Sciatic nerve (tissue), 2 donors: ENCODE measurements around the gene MCM5. TPM values are rescaled to one million over a fixed set of nuclear protein-coding genes. Genes with fewer than 3 reads are reported as not detected.
"Not testable (repeated sequence)": the region's sequence is repeated elsewhere in the genome, so short reads cannot be mapped to it uniquely, and the experiment has no call there.

Experiments
- ATAC-seq: fragments of 200-7000 bp; cut with Tn5 transposase; one replicate; pipeline ENCODE4 v1.9.1; 2020; ENCODE audit warnings: mild to moderate bottlenecking, moderate library complexity
- DNase-seq: peaks from one replicate; pipeline ENCODE4 v3.0.0-alpha.2; 2020; ENCODE audit warnings: low spot score
- intact Hi-C: fragments of 100-400 bp; cut with DNase I; formaldehyde crosslinking; loops from one replicate; pipeline ENCODE4 v1.14.2; 2022
- total RNA-seq: library from RNA; stranded (reverse); fragmentation: NEBNext Ultra II Directional; extraction: Animal tissue kit (Norgen Biotek cat#: 25700); gene quantifications from one replicate; pipeline ENCODE4 v1.2.1, GENCODE V29; 2021
- donor health status: DM: no; HTN: no; CAD: no.
- donor health status: DM: no; HTN: no; CAD: no.

MCM5 gene
- total RNA-seq, 1 donor from 2014 or later: 23.0 TPM

- intact Hi-C loops, DNase-seq, ATAC-seq: not testable (repeated sequence)
These were observed 60.0 kb downstream of the MCM5 start for GRCh38 chr22:35459976-35460375.

DNA sequence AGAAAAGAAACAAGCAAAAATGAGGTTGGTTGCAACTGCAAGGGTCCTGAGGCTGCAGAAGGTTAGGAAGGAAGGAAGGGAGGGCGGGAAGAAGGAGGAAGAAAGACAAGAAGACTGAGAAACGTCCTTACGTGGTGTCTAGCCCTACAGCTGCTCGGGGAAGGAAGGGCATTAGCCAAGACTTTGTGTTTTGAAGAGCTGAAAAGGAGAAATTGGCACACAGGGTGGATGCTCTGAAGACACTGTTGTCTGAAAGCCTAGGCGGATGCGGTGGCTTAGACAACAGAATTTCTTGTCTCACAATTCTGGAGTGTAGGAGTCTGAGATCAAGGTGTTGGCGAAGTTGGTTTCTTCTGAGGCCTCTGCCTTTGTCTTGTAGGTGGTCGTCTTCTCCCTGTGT, 60.7 kb downstream of the MCM5 start:
- ATAC-seq (no peak), DNase-seq (no peak)
- intact Hi-C loops: no loop called here

DNA sequence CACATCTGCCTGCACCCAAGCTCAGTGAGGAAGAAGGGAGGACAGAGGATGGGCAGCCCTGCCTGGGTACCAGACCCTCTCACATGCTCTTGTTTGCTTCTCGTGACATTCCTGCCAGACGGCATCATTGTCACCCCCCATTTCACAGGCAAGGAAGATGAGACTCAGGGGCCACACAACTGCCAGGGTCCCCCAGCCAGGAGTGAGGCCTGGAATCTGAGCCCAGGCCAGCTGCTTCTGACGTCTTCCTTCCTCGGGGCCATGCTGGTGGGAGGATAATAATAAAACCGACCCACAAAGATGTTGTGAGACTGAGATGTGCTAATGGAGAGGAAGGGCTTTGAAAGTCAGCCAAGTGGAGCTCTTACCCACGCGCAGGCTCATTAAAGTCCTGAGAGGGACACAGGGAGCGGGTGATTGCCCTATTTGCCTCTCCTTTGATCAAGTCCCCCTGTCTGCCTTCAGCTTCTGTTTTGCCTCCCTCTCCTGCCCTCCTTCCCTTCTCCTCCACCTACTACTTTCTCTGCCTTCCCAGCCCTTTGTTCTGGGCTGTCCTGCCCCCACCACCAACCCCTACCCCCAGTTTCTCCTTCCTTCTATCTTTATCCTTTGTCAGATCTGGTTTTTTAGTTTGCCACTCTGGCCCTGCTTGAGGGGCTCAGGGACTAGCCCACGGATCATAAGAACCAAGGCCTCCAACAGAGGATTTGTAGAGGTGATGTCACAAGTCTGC, 62.7 kb downstream of the MCM5 start:
- intact Hi-C loops: no loop called here
- no peak for ATAC-seq
- no peak for DNase-seq

GRCh38 chr22:35463231-35463933, 63.4 kb downstream of the MCM5 start:
- intact Hi-C loops: no loop called here
- DNase-seq (no peak), ATAC-seq (no peak)

GRCh38 chr22:35464399-35464798, 64.5 kb downstream of the MCM5 start:
- DNase-seq (no peak), ATAC-seq (no peak)
- intact Hi-C loops: no loop called here

DNA sequence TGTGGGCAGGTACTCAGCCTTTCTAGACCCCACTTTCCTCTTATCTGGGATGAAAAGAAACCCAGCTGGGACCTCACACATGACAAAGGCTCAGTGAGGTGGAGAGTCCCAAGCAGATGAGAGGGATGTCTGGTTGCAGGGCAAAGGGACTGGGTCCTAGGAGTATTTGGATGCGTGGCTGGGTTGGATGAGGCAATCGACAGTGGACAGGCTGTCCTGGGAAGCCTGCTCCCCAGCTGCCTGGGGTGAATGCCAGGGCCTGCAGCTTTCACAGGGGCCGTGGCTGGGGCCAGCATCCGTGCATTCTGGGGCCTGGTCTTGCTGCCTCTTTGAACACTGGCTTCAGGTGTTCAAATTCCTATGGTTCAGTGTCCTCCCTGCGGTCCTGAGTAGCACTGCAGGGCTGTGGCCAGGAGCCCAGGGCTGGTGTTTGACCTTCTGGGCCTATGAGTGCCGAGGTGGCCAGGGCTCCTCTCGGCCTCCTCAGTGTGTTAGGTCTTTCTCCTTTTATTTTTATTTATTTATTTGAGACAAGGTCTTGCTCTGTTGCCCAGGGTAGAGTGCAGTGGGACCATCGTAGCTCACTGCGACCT, 65.3 kb downstream of the MCM5 start:
- no peak for ATAC-seq
- intact Hi-C loops: no loop called here
- DNase-seq: no peak

DNA sequence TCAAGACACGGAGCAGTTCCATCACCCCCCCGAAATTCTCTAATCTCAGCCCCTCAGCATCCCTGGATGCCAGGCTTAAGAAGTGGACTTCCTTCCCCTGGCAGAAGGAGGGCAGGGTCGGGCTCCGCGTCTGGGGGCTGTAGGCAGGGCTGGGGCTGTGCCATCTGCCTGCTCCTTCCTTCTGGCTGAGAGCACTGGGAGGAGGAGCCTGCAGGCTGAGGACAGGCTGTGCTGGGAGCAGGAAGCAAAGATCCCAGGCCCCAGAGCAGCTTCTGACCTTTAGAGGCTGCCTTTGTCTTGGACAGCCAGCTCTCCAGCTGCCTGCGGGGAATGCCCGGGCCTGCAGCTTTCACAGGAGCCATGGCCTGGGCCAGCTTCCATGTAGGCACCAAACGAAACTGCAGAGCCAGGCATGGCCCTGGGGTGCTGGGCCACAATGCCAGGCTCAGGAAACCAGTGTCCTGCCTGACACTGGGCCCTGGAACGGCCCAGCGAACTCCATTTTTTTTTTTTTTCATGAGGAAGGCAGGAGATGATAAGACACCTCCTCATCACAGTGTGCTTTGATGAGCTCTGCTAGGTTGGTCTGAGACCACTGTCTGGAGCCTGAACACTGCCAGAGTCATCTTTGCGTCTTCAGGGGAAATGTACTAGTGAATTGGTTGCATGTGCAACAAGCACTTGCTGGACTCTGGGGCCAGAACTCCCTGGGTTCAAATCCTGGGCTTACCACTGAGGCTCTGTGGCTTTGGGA, 67.9 kb downstream of the MCM5 start:
- intact Hi-C loops: no loop called here
- peak; percentile 96 for ATAC-seq
- DNase-seq: peak; percentile 68

DNA sequence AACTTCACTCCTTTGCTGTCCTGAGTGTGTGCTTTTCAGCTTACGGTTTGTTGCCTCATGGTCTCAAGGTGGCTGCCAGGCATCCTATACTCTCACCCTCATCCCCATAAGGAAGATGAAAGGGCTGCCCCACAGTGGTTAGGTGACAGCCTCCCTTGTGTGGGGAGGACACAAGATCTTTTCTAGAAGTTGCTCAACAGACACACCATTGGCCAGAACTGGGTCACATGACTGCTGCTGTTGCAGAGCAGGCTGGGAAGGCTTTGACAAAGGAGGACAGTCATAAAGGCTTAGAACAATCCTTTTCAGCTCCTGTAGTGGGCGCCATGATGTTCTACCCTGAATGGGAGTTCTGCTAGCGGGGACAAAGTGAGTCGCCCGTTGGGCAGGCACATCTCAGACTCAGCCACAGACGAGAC, 71.0 kb downstream of the MCM5 start:
- ATAC-seq: no peak
- intact Hi-C loops: no loop called here
- no peak for DNase-seq

- ATAC-seq, DNase-seq, intact Hi-C loops: not testable (repeated sequence)
These were observed 71.6 kb downstream of the MCM5 start for GRCh38 chr22:35471566-35471965.

DNA sequence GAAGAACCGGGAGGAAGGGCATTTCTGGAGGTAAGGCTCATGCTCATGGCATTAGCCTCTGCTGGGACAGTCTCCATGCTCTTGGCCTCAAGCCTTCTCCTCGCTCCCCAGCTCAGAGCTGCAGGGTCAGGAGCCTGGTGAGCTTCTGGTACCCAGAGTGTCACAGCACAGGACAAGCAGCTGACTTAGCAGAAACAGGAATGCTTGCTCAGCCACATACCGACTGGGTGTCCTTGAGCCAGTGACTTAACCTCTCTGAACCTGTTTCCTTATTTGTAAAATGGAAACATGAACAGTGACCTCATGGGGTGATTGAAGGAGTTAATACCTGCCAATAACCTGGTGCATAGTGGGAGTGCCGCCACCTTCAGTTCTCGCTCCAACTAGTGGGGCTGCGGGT, 72.5 kb downstream of the MCM5 start:
- no peak for ATAC-seq
- intact Hi-C loops: no loop called here
- no peak for DNase-seq

DNA sequence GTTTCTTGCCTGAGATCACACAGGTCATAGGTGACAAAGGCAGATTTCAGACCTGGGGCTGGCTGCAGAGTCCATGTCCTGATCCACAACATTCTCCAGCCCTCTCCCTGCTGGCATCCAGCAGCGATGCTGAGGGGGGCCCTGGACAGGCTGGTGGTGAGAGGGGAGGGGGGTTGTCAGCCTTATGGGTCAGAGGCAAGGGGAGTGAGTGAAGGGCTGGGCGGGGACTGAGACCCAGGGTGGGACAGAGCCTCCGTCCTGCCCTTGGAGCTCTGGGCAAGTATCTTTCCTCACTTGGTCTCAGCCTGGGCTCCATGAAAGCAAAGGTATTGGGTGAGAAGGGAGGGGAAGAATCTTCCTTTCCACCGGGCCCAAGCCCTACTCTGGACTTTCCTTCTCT, 74.0 kb downstream of the MCM5 start:
- intact Hi-C loops: no loop called here
- DNase-seq (no peak), ATAC-seq (no peak)

Other genes starting within 250 kb of the MCM5 start
- gene HMGXB4, start 142.6 kb upstream of the MCM5 start, total RNA-seq: 22.8 TPM
- 48.2 TPM for gene TOM1, start 100.2 kb upstream of the MCM5 start, total RNA-seq
- gene HMOX1, start 19.0 kb upstream of the MCM5 start, total RNA-seq: 78.5 TPM
- 0.45 TPM for gene RASD2, start 140.7 kb downstream of the MCM5 start, total RNA-seq
- gene MB, start 217.2 kb downstream of the MCM5 start, total RNA-seq: not detected
- gene APOL6, start 248.3 kb downstream of the MCM5 start, total RNA-seq: 16.4 TPM